Activated CD8-positive, alpha-beta memory T cell treated with anti-CD3 and anti-CD28 coated beads, Interleukin-2, amount 50 U/mL, for 4 hours (primary cell): ENCODE results near the gene SMAD1.

Source experiments
- DNase-seq: peaks from one replicate; pipeline ENCODE4 v3.0.0-alpha.2; 2020

SMAD1 gene

GRCh38 chr4:145490361-145490760 is 8.7 kb downstream of the SMAD1 start:
- DNase-seq, result no peak

GRCh38 chr4:145490796-145491195 is 9.1 kb downstream of the SMAD1 start:
- DNase-seq, result no peak

- DNase-seq, result no peak
Measured at GRCh38 chr4:145492376-145492775, 10.7 kb downstream of the SMAD1 start.

- no peak for DNase-seq
Measured at GRCh38 chr4:145493166-145493565, 11.5 kb downstream of the SMAD1 start.

- DNase-seq, result no peak
Measured at GRCh38 chr4:145494666-145495270, 13.1 kb downstream of the SMAD1 start.

- DNase-seq, result no peak
Measured at GRCh38 chr4:145496292-145496691, 14.6 kb downstream of the SMAD1 start.

- DNase-seq, result no peak
Measured at GRCh38 chr4:145497199-145498149, 15.8 kb downstream of the SMAD1 start.

- no peak for DNase-seq
Measured at GRCh38 chr4:145498430-145498829, 16.8 kb downstream of the SMAD1 start.

GRCh38 chr4:145501051-145501660 is 19.5 kb downstream of the SMAD1 start:
- DNase-seq, result no peak

- DNase-seq, result no peak
Measured at GRCh38 chr4:145502809-145503208, 21.2 kb downstream of the SMAD1 start.

GRCh38 chr4:145503486-145504072 is 21.9 kb downstream of the SMAD1 start:
- DNase-seq, result no peak

GRCh38 chr4:145505995-145506394 is 24.3 kb downstream of the SMAD1 start:
- no peak for DNase-seq

GRCh38 chr4:145507636-145508035 is 26.0 kb downstream of the SMAD1 start:
- DNase-seq, result no peak

GRCh38 chr4:145511913-145512522 is 30.4 kb downstream of the SMAD1 start:
- no peak for DNase-seq

- DNase-seq, result no peak
Measured at GRCh38 chr4:145513020-145513621, 31.5 kb downstream of the SMAD1 start.

GRCh38 chr4:145520172-145520571 is 38.5 kb downstream of the SMAD1 start:
- DNase-seq, result no peak

- no peak for DNase-seq
Measured at GRCh38 chr4:145521282-145521681, 39.6 kb downstream of the SMAD1 start.

GRCh38 chr4:145523117-145523516 is 41.5 kb downstream of the SMAD1 start:
- DNase-seq, result no peak

GRCh38 chr4:145524552-145524951 is 42.9 kb downstream of the SMAD1 start:
- DNase-seq, result no peak

- no peak for DNase-seq
Measured at GRCh38 chr4:145525291-145525740, 43.7 kb downstream of the SMAD1 start.

- no peak for DNase-seq
Measured at GRCh38 chr4:145527773-145528172, 46.1 kb downstream of the SMAD1 start.

- no peak for DNase-seq
Measured at GRCh38 chr4:145528601-145529000, 46.9 kb downstream of the SMAD1 start.
